HepG2 (cell line): ENCODE data around the gene HIF3A. TPM values are rescaled to one million over a fixed set of nuclear protein-coding genes. Genes with fewer than 3 reads are reported as not detected.

Experiments
- ATAC-seq: fragments of 200-7000 bp; cut with Tn5 transposase; 3 replicates; pipeline ENCODE4 v1.9.1; 2020; ENCODE audit warnings: mild to moderate bottlenecking, moderate library complexity
- BruUV-seq: library from RNA; stranded (reverse); fragments of 400-500 nt; replicated peaks from 2 replicates; lab custom pipeline; 2021; lab: Mats Ljungman, UMichigan
- CTCF ChIA-PET: fragments of 300-600 bp; formaldehyde crosslinking; extraction: SDS; loops from one replicate; lab custom pipeline; 2021; ENCODE audit warnings: low total read pairs, inconsistent platforms, low intra/inter-chr PET ratio; lab: Yijun Ruan, JAX
- POLR2A ChIA-PET: fragments of 350-600 bp; sonication (Branson Sonifier 250); formaldehyde crosslinking; loops from one replicate; lab custom pipeline; 2020; ENCODE audit warnings: antibody characterized with exemption, inconsistent platforms; lab: Yijun Ruan, JAX
- DNase-seq: peaks from one replicate; pipeline ENCODE4 v3.0.0-alpha.2; 2015; ENCODE audit warnings: low spot score
- FAIRE-seq: peaks from 3 replicates; lab custom pipeline; 2011; peaks lifted over from hg19 to GRCh38; lab: Jason Lieb, UNC
- H2AFZ ChIP-seq: one replicate; pipeline ENCODE4 v1.6.1; 2011; ENCODE audit warnings: low read length, inconsistent platforms
- H3K27ac ChIP-seq: fragments of 300-600 bp; 3 replicates; pipeline ENCODE4 v1.8.0; 2011; ENCODE audit warnings: mixed run types, mild to moderate bottlenecking, mixed read lengths, low read length, inconsistent platforms; ENCODE audit not compliant: insufficient read depth; ENCODE audit errors: extremely low read length
- H3K27me3 ChIP-seq, 2 experiments: fragments of 200-600 bp in 1 of 2; 2 replicates in 1 of 2; 3 replicates in 1 of 2; pipeline versions ENCODE4 v1.6.0 to v1.8.0; 2011; ENCODE audit warnings: low read length in 2 of 2, mild to moderate bottlenecking in 2 of 2, moderate library complexity in 2 of 2, inconsistent platforms in 1 of 2; ENCODE audit not compliant: insufficient read depth in 2 of 2, control insufficient read depth in 1 of 2
- H3K36me3 ChIP-seq, 2 experiments: fragments of 200-600 bp in 1 of 2; replicated peaks in 1 of 2; 2 replicates in 1 of 2; 3 replicates in 1 of 2; pipeline versions ENCODE4 v1.5.1 to v1.8.0; 2011; ENCODE audit warnings: low read length in 2 of 2, inconsistent platforms in 1 of 2; ENCODE audit not compliant: insufficient read depth in 2 of 2, control insufficient read depth in 1 of 2
- H3K4me1 ChIP-seq: 2 replicates; pipeline ENCODE4 v1.5.1; 2012; ENCODE audit warnings: low read length, inconsistent platforms; ENCODE audit not compliant: insufficient read depth
- H3K4me2 ChIP-seq: 2 replicates; pipeline ENCODE4 v1.6.0; 2011; ENCODE audit warnings: low read depth, low read length, inconsistent platforms
- H3K4me3 ChIP-seq, 3 experiments: fragments of 200-600 bp in 1 of 3; sonication (generic), shearing (Covaris generic) in 1 of 3; replicated peaks in 1 of 3; 2 replicates each; pipeline ENCODE4 v1.5.1; 2011 to 2016; ENCODE audit warnings: low read length in 3 of 3, inconsistent platforms in 2 of 3, low read depth in 2 of 3, mild to moderate bottlenecking in 2 of 3, control low read depth in 1 of 3, mixed read lengths in 1 of 3; ENCODE audit not compliant: insufficient read depth in 1 of 3
- H3K79me2 ChIP-seq: one replicate; pipeline ENCODE4 v1.6.1; 2011; ENCODE audit warnings: low read length, inconsistent platforms; ENCODE audit not compliant: insufficient read depth
- H3K9ac ChIP-seq: 2 replicates; pipeline ENCODE4 v1.6.0; 2011; ENCODE audit warnings: mild to moderate bottlenecking, low read depth, low read length, inconsistent platforms; ENCODE audit not compliant: insufficient read depth
- H3K9me3 ChIP-seq: 2 replicates; pipeline ENCODE4 v1.5.1; 2012; ENCODE audit warnings: mild to moderate bottlenecking, low read length
- H4K20me1 ChIP-seq: 2 replicates; pipeline ENCODE4 v1.6.0; 2011; ENCODE audit warnings: inconsistent platforms, mild to moderate bottlenecking, low read length, moderate library complexity; ENCODE audit not compliant: insufficient read depth
- DZIP1 ChIP-seq: sonication (generic); formaldehyde crosslinking; IDR thresholded peaks from 2 replicates; pipeline ENCODE4 v1.5.0; 2020; ENCODE audit warnings: mild to moderate bottlenecking, missing genetic modification reagents
- KLF9 ChIP-seq: IDR thresholded peaks from 2 replicates; pipeline ENCODE4 v1.6.1; 2016; ENCODE audit warnings: low read depth
- NFRKB ChIP-seq: fragments of 450-650 bp; IDR thresholded peaks from 2 replicates; pipeline ENCODE4 v1.6.1; 2017
- NR2F6 ChIP-seq, 2 experiments: IDR thresholded peaks; 2 replicates each; pipeline ENCODE4 v1.6.1; 2016; ENCODE audit warnings: antibody characterized with exemption in 1 of 2, mild to moderate bottlenecking in 1 of 2
- PPARG ChIP-seq: conservative IDR thresholded peaks from 2 replicates; pipeline ENCODE4 v1.6.1; 2016; ENCODE audit warnings: missing biosample characterization, missing genetic modification reagents
- SIX4 ChIP-seq: sonication (generic); formaldehyde crosslinking; IDR thresholded peaks from 2 replicates; pipeline ENCODE4 v1.4.0; 2020; ENCODE audit warnings: missing genetic modification reagents
- SKIL ChIP-seq: sonication (generic); formaldehyde crosslinking; IDR thresholded peaks from 2 replicates; pipeline ENCODE4 v1.8.0; 2022; ENCODE audit warnings: missing genetic modification reagents, mild to moderate bottlenecking, moderate library complexity, borderline replicate concordance
- TBX2 ChIP-seq: sonication (generic); formaldehyde crosslinking; IDR thresholded peaks from 2 replicates; pipeline ENCODE4 v1.5.0; 2020; ENCODE audit warnings: missing genetic modification reagents, mild to moderate bottlenecking, borderline replicate concordance
- TFDP1 ChIP-seq: IDR thresholded peaks from 2 replicates; pipeline ENCODE4 v1.6.1; 2016; ENCODE audit warnings: missing compliant biosample characterization, missing genetic modification reagents, borderline replicate concordance
- ZNF317 ChIP-seq: sonication (generic); formaldehyde crosslinking; IDR thresholded peaks from 2 replicates; pipeline ENCODE4 v1.5.0; 2020; ENCODE audit warnings: mild to moderate bottlenecking, missing genetic modification reagents
- ZNF441 ChIP-seq: sonication (generic); formaldehyde crosslinking; IDR thresholded peaks from 2 replicates; pipeline ENCODE4 v1.7.0; 2021; ENCODE audit warnings: missing genetic modification reagents, borderline replicate concordance
- ZNF691 ChIP-seq: sonication (generic); formaldehyde crosslinking; IDR thresholded peaks from 2 replicates; pipeline ENCODE4 v1.4.0; 2020; ENCODE audit warnings: missing genetic modification reagents, low read depth, mild to moderate bottlenecking, borderline replicate concordance
- ZNF782 ChIP-seq: sonication (generic); formaldehyde crosslinking; IDR thresholded peaks from 2 replicates; pipeline ENCODE4 v1.4.0; 2020; ENCODE audit warnings: missing genetic modification reagents, mild to moderate bottlenecking, borderline replicate concordance
- ZNF790 ChIP-seq: sonication (generic); formaldehyde crosslinking; IDR thresholded peaks from 2 replicates; pipeline ENCODE4 v1.8.0; 2022; ENCODE audit warnings: missing genetic modification reagents, mild to moderate bottlenecking, borderline replicate concordance
- WGBS: methylation state at CpG from one replicate; pipeline ENCODE4 v1.1.6; 2017; ENCODE audit warnings: low lambda C conversion rate; 5-methylcytosine and 5-hydroxymethylcytosine counted together
- in situ Hi-C: cut with HindIII; loops from 2 replicates; pipeline ENCODE4 v1.10.0; 2017; ENCODE audit warnings: low pct_unique_long_range_greater_than_20kb; ENCODE audit not compliant: extremely low pct_ligation_motif_present
- intact Hi-C: fragments of 100-400 bp; cut with micrococcal nuclease; formaldehyde crosslinking; loops from one replicate; pipeline ENCODE4 v1.10.0; 2022; ENCODE audit not compliant: unreplicated experiment
- polyA plus RNA-seq, 8 experiments: library from polyadenylated mRNA; depleted of rRNA in 3 of 8; stranded (reverse) in 7 of 8; unstranded in 1 of 8; fragments of >200 nt; fragmentation: Illumina TruSeq in 4 of 8; extraction: Trizol in 4 of 8; gene quantifications; 2 replicates each; pipeline versions ENCODE4 v1.2.1 to v1.2.3, GENCODE V29; 2011 to 2016; ENCODE audit warnings: low read depth in 4 of 8, missing spikeins in 1 of 8, mixed read lengths in 1 of 8; ENCODE audit not compliant: insufficient read depth in 1 of 8
- total RNA-seq, 5 experiments: library from RNA; depleted of rRNA; stranded (reverse); fragments of >200 nt; fragmentation: Illumina TruSeq; extraction: Trizol; gene quantifications; 2 replicates each; pipeline ENCODE4 v1.2.3, GENCODE V29; 2016; ENCODE audit warnings: low read depth in 1 of 5

The HIF3A gene
- total and polyA plus RNA-seq, 2 of the 13 experiments (the other 11 are each of a cell fraction or from before 2014, with no cell fraction given) = 0.09 to 0.22 TPM

GRCh38 chr19:46309056-46309455, 12.2 kb downstream of the HIF3A start:
- Histone ChIP-seq H3K36me3 (no peaks in the 10 kb centered on the region), H3K79me2 (no peaks in the 10 kb centered on the region), H3K9me3 (peaks cover 7% of the 10 kb centered on the region; the same call in 1 of the 2 replicates), H2AFZ (no peak overlapping the region), H3K27me3 (no peaks in the 10 kb centered on the region), H3K9ac (no peak overlapping the region), H3K4me3 (no peak overlapping the region), H3K27ac (no peak overlapping the region), H4K20me1 (no peaks in the 10 kb centered on the region), H3K4me2 (no peak overlapping the region), H3K4me1 (no peaks in the 10 kb centered on the region)
- in situ Hi-C loops = no loop called here
- FAIRE-seq (no peak), ATAC-seq (no peak), DNase-seq (no peak)
- intact Hi-C loops = no loop called here
- CTCF ChIA-PET = no interaction called here
- no TSS peak for BruUV-seq
- 41% methylated on average over 2 of the region's 10 CpGs for WGBS
- TF ChIP-seq PPARG (CRISPR knock-in tag) (no peak), SIX4 (CRISPR knock-in tag) (no peak), KLF9 (CRISPR knock-in tag) (no peak), TBX2 (CRISPR knock-in tag) (no peak), ZNF441 (no peak), TFDP1 (CRISPR knock-in tag) (no peak), DZIP1 (no peak), ZNF782 (CRISPR knock-in tag) (no peak), NFRKB (no peak), ZNF317 (CRISPR knock-in tag) (no peak), ZNF790 (CRISPR knock-in tag) (no peak), NR2F6 (IDR thresholded peaks at IDR 0.05) (no peak), NR2F6 (CRISPR knock-in tag; IDR thresholded peaks at IDR 0.05) (no peak), SKIL (no peak), ZNF691 (CRISPR knock-in tag) (no peak)
- POLR2A ChIA-PET = no interaction called here
